UCSD-AML1 (cell line): ENCODE results near the gene KIF14.
A peak's percentile ranks its signal among the peaks of the same experiment; 100 is the strongest.

Experiments
- DNase-seq: peaks from one replicate; lab custom pipeline; 2025; ENCODE audit not compliant: unreplicated experiment; lab: John Stamatoyannopoulos, UW

KIF14 gene, protein sequence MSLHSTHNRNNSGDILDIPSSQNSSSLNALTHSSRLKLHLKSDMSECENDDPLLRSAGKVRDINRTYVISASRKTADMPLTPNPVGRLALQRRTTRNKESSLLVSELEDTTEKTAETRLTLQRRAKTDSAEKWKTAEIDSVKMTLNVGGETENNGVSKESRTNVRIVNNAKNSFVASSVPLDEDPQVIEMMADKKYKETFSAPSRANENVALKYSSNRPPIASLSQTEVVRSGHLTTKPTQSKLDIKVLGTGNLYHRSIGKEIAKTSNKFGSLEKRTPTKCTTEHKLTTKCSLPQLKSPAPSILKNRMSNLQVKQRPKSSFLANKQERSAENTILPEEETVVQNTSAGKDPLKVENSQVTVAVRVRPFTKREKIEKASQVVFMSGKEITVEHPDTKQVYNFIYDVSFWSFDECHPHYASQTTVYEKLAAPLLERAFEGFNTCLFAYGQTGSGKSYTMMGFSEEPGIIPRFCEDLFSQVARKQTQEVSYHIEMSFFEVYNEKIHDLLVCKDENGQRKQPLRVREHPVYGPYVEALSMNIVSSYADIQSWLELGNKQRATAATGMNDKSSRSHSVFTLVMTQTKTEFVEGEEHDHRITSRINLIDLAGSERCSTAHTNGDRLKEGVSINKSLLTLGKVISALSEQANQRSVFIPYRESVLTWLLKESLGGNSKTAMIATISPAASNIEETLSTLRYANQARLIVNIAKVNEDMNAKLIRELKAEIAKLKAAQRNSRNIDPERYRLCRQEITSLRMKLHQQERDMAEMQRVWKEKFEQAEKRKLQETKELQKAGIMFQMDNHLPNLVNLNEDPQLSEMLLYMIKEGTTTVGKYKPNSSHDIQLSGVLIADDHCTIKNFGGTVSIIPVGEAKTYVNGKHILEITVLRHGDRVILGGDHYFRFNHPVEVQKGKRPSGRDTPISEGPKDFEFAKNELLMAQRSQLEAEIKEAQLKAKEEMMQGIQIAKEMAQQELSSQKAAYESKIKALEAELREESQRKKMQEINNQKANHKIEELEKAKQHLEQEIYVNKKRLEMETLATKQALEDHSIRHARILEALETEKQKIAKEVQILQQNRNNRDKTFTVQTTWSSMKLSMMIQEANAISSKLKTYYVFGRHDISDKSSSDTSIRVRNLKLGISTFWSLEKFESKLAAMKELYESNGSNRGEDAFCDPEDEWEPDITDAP (N-terminal part only)

DNA sequence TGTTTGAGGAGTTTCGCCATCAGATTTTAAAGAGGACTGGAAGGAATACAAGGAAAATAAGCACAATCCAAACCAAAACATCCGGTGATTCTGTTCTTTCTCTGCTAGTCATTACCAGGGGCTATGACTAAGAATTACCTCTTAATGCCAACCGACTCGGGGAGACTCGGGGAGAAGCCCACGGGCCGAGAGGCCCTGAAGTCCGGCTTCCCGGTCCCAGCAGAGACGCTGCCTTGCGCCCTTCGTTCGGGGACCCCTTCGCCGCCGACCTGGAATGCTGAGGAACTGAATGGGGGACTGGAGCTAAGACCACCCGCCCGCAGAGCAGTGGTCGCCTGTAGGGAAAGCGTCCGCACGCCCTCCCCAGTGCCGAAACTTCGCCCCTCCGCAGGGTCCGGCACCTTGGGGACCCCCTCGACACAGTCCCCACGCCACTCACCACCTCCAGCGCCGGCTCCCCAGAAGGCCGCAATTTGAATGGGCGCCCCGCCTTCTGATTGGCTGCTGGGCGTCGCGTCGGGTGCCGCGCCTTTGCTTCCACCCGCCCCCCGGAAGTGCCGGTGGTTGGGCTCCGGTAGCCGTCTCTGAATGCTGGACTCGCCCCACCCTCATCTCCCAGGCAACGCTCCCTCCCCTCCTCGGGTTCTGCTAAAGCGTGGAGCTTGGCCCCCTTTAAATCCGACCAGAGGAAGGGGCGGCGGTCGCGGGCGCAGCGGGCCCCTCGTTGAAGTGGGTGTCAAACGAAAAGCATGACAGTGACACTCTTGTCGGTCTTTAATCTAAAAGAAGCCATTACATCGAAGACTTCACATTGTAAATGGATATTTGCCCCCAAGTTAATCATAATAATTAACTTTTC, at the start of gene KIF14:
Gene KIF14 (minus strand): TSS at position 479 of the 859 bp plus-strand sequence. CDS start 2,028 bp downstream, outside the sequence.
- DNase-seq: peak; percentile 93

DNA sequence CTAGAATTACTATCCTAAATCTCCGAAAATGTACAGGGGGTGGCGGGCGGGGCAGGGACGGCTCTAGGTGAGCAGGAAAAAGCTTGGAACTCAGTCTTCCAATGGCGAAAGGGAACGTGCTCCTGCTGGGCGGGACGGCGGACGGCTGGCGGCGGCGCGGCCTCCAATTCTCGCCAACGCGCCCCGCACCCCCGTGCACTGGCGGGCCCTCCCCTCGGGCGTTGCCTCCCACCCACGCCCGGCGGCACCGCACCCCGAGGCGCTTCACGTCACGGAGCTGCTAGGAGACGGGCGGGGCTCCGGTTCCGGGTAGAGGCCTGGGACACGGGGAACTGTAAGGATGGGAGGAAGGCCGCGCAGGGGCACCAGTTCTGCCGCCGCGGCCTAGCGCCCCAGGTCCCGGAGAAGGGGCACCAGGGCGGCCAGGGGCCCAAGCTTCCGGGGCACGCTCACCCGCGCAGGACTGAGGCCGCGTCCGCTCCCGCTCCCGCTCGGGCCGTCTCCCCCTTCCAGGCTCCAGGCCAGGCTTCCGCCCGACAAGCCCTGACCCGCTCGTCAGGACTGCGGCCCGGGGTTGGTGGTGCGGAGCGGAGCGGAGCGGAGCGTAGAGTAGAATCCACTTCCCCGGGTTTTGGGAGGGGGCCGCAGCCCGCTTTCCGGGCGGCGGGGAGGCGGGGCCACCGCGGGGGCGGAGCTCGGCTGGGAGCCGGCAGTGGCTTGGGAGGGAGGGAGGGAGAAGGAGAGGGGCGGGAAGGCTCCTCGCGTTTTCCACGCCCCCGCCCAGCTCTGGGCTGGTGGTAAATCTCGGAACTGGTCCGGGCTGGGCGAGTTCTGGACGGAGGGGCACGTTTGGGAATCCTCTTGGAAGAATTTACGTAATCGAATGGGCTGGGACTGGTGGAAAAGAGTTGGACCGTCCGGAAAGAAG, 49.0 kb upstream of the KIF14 start, which contains the start of gene DDX59:
Gene DDX59 (minus strand): TSS at position 594 of the 928 bp plus-strand sequence. CDS start 3,167 bp downstream, outside the sequence.
- peak; percentile 96 for DNase-seq

DNA sequence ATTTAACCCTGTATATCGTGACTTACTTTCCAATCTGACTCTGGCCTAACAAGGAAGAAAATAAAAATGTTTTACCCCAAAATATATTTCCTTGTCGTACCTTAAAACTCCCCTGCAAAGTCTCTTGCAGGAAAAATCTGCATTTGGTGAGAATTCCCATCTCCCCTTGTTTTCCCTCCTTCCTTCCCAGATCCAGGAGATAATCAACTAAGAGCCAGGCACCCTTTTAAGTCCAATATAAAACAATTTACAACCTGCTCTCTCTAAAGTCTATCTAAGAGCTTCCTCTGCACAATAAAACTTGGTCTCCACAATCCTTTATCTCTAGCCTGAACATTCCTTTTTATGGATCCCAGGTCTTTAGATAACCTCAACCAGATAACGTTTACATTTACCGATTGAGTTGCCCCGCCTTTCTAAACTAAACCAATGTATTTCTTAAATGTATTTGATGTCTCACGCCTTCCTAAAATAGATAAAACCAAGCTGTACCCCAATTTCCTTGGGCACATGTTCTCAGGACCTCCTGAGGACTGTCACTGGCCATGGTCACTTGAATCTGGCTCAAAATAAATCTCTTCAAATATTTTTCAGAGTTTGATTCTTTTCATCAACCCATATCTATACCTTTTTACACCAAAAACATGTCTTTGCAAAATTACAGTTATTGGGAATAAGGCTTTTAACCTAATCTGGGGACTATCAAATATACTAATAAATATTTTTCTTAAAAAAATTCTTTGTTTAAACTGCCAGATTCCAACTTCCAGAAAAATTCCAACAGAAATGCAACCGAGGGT, 48.2 kb upstream of the KIF14 start:
- no peak for DNase-seq

DNA sequence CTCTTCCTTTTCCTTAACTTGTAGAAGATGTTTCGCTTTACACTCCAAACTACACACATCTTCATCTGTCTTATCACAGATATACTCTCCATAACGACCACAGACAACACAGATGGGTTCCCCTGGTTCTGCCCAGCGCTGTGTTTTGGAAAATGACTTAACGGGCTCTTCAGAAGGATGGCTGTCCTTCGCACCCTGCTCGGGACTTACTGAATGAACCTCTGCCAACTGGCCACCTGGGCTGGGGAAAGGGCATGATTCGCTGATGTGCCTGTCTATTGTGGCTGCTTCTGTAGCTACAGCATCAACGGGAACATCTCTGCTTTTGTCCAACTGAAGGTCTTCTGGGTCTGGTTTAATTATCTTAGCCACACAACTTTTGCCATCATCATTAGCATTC, 45.8 kb upstream of the KIF14 start:
- no peak for DNase-seq

DNA sequence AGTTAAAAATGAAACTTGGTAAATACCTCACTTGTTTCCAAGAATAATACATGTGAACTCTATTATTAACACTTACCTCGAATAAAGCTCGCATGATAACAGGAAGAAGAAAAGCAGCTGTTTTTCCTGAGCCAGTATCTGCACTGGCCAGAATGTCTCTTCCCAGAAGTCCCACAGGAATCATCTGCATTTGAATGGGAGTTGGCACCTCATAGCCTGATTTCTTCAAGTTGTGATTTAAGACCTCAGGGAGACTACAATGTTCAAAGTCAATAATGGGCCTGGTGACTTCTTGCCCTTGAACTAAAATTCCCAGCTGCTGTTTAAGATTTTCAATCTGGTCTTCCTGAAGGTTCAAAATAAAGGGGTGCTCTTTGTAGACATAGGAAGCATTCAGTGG, 45.3 kb upstream of the KIF14 start:
- DNase-seq: no peak

DNA sequence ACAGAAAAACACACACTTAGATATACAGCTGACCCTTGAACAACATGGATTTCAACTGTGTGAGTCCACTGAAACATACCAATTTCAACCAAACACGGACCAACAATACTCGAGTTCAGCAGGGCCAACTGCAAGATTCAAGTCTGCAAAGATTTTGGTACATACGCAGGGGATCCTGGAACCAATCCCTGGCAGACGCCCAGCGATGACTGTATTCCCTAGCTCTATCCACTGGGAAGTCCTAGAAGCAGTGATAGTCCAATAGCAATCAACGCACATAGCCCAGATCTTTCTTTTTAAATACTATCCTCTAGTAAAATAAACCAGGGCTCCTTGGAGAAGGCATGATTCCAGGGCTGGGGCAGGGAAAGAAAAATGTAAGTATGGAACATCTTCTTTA, 40.2 kb upstream of the KIF14 start:
- DNase-seq: no peak

DNA sequence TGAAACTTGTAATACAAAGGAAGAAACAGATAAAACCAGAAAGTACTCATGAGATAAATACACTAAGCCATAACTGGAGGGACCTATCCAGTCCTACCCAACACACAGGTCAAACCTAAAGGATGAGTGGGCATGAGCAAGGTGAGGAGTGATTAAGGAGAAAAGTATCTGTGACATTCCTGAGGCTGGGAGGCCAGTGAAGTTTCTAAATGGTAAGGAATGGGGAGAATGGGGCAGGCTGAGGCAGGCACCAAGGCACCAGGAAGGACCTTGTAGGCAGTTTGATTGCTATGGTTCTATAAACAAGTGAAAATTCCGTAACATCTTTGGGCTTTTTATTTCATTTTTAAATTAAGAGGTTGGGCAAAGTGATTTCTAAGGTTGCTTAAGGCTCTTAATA, 38.7 kb upstream of the KIF14 start:
- no peak for DNase-seq

DNA sequence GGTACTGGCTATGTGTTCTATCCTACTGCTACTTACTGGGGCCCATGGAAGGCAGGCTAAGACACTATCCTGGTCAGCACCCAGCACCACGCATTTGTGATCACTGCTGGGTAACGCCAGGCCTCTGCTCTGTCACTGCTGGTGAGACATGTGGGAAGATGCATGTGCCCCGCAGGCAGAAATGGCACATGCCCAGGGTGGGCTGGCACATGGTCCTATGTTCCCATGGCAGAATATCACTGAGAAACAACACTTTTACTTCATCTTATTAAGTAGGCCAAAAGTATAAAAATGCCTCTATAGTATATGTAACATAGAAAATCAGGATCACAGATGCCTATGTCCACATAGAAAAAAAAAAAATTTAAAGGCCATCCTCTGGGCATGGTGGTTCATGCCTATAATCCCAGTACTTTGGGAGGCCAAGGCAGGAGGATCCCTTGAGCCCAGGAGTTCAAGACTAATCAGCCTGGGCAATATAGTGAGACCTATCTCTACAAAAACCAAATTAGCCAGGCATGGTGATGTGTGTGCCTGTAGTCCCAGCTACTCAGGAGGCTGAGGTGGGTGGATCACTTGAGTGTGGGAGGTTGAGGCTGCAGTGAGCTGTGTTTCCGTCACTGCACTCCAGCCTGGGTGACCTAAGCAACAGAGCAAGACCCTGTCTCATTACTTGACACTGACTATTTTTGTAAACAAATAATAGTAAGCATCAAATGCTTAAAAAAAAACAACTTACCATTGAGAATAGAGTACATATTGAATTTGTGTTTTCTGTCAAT, 37.7 kb upstream of the KIF14 start:
- DNase-seq: no peak

DNA sequence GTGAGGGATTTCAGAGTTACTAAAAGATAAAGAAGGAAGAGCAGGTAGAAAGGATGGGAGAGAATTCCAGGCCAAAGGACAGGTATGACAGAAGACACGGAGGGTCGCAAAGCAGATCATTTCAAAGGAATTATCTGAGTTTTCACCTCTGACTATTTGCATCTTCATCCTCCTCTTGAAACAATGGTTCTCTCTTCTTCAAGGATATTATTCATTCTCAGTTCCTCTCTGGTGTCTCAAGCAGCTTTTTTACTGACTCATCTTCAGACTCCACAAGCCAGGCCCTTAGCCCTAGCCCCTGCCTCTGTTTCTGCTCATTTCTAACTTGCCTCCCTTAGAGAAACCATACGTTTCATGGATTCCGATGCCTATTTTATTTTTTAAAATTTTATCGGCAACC, 34.1 kb upstream of the KIF14 start:
- DNase-seq: no peak

DNA sequence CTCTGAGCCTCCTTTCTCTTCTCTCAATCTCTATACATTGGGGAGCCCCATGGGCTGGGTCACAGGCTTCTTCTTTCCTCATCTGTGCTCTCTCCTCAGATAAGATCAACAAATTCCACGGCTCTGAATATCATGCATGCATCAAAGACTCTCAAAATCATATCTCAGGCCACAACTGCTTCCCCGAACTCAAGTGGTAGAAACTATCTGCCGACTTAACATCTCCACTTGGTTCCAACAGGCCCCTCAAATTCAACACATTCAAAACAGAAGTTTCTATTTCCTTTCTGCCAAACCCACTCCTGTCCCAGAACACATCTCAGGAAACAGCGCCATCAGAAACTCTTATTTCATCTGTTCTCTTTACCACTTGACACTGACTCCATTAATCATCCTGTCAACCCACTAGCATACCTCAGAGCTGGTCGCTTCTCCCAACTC, 32.5 kb upstream of the KIF14 start:
- DNase-seq: no peak

DNA sequence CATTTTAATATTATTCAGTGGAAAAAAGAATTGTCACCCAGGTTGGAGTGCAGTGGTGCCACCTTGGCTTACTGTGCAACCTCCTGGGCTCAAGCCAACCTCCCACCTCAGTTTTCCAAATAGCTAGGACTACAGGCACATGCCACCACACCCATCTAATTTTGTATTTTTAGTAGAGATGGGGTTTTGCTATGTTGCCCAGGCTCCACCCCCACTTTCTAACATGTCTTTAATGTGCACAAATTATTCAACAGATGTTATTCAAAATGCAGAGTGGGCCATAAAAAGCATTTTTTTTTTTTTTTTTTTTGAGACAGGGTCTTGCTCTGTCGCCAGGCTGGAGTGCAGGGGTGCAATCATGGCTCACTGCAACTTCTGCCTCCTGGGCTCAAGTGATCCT, 31.8 kb upstream of the KIF14 start:
- no peak for DNase-seq

DNA sequence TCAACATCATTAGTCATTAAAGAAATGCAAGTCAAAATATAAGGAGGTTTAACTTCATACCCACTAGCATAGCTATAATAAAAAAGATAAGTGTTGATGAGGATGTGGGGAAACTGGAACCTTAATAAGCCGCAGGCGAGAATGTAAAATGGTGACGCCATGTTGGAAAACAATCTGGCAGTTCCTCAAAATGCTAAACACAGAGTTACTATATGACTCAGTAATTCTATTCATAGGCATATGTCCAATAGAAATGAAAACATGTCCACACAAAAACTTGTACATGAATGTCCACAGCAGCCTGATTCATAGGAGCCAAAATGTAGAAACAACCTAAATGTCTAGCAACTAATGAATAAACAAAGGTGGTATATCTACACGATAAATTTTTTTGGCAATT, 26.0 kb upstream of the KIF14 start:
- no peak for DNase-seq

DNA sequence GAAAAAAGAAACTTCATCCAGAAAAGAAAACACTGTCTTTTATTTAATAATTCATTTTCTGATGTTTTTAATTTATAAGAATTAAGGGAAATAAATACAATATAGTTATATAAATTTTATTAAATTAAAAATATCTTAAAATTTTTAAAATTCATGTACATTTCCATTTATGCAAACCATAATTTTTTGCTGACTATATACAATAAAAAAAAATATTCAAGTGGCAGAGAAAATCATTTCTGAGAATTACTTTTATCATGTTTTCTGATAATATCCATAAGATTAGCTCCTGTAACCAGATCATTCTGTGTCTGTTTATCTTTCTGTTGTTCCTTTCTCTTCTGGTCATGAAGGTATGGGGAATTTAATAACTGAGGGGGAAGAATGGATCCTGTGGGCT, 23.5 kb upstream of the KIF14 start:
- DNase-seq: no peak

DNA sequence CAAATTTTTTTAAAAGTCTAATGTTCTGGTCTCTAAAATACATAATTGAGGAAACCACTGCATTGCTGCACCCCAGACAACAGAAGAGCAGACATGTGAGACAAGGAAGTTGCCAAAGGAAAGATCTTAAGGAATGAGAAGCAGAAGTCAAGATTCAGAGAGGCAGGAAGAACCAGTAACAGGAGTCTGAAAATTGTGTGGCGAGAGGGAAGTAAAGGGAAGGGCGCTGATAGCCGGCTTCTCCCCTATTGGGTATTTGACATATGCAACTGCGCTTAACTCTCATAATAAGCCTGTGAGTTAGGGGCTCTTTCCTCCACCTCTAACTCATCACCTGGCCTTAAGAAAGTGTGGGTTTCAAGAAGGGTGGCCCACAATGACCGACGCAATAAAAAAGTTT, 21.9 kb upstream of the KIF14 start:
- DNase-seq: peak; percentile 34

DNA sequence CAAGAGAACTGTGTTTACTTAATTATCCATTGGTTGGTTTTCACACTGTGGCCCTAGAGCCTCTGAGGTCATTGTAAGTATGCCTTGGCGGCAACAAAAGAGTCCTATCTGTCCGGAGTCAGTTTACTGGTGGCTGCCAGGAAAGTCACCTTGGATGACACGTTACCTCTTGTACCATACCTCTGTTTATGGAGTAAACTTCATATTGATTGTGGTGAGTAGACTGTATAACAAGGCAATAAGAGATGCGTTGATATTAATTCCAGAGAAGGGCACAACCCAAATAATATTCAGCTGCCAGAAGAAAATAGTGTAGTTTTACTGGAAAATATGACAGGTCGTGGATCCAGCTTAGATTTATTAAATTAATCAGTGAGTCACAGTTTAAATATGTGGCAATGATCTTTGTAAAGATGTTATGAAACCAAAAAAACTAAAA, 20.4 kb upstream of the KIF14 start:
- DNase-seq: no peak

DNA sequence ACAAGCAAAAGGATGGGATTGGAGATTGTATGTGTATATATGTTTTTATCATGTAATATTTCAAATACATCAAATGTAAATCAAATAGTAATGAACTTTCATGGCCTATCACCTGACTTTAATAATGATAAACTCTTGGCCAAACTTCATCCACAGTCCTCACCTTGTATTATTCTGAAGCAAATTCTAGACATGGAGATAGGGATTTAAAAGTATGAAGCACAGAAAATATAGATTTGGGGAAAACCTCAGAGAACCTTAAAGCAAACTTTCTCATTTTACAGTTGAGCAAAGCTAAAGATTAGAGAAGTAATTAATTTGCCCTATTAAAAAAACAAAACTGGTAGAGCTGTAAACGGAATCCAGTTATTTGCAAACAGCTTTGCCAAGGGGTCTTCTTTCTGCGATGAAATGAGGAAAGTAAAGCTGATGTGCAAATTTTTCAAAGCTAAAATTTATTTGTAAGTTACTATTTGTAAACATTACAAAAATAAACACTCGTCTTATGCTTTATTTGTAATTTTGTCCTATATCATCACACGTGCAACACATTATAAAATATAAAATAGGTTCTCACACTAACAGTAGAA, 19.9 kb upstream of the KIF14 start:
- no peak for DNase-seq

DNA sequence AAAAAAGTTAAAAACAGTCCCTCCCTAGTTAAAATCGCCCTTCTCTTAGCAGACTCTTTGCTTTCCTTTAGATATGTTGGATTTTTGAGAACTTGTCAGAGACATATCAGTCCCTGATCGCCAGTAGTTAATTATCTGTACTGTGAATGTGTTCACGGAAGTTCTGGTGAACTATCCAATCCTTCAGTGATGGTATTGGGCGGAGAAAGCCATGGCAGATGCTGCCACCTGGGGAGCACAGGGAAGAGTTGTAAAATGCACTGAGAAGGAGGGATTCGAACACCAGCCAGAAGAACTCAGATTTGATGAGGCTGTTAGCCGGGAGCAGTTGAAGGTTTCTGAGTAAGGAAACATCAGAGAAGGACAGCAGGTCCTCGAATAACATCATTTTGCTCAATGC, 17.5 kb upstream of the KIF14 start:
- no peak for DNase-seq
